Stimulated activated CD4-positive, alpha-beta T cell treated with anti-CD3 and anti-CD28 coated beads, Interleukin-4, amount 100 ng/mL, for 48 hours (primary cell): ENCODE results near the gene CDAN1.

Experiments used
- DNase-seq, 2 donors: peaks; one replicate each; pipeline ENCODE4 v3.0.0-alpha.2; 2020; ENCODE audit warnings: low read depth in 2 of 2

Gene CDAN1

DNA sequence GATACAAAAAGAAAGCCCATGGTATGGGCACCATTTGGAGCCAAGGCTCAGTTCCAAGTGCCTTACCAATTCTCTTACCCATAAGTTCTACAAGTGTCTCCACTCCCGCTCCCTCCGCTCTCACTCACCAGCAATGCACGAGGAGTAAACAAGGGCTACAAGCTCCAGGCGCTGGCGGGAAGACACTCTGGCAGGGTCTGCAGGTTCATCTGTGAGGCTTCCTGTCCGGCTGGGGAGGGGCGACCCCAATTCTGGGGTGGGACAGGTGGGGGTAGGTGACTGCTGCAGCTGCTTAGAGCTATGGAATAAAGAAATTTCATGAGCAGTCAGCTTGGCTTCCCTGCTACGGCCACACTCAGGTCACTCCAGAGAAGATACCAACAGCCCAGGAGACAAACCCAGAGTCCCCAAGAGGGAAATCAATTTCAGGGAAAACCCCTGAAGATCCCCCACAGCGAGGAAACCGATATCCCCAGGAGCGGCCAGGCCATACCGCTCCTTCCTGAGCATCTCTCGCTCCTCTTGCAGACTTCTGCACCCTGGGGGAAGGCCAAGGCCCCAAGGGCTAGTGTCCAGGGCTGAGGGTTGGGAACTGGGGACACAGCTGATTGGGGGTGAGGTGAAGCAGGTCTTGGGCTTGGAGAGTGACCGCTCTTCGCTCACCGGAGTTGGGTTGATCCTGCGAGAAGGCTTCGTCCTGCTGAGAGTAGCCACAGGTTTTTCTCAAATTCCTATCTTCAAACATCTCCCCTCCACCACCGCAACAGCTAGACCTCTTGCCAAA is 1.4 kb downstream of the CDAN1 start:
- DNase-seq, result no peak

DNA sequence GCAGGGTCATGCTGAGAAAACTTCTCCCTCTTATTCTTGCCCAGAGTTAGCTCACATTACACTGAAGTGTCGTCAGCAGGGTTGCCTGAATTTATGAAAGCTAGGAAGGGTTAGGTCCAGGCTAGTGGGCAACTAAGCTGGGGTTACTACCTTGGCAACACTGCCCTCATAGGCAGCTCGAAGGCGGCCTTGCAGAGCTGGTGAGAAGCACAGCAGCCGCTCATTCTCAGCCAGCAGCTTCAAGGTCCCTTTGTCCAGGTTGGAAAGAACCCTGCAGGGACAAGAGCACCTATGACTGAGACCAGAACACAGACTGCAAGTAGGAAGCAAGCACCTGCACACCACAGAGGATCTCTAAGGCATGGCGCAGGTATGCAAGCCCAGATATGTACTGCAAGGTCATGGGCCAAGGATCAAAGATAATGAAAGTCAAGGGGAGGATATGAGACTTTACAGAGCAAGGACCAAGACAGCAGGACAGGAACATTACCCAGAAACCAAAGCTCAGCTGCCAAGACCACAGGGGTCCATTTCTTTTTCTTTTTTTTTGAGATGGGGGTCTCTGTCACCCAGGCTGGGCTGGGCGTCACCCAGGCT is 2.8 kb downstream of the CDAN1 start:
- no peak for DNase-seq

DNA sequence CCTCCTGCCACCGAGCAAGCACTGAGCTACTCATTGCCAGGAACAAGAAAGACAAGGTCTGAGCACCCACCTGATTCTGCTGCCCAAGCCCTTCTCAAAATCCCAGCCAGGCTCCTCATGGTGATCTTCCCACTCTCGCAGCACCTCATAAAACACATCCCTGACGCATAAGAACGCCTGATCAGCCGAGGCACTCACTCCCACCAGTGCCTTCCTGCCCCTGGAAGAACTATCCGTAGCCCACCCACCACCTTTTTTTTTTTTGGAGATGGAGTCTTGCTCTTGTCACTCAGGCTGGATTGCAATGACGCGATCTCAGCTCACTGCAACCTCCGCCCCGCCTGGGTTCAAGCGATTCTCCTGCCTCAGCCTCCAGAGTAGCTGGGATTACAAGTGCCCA is 3.9 kb downstream of the CDAN1 start:
- no peak for DNase-seq

DNA sequence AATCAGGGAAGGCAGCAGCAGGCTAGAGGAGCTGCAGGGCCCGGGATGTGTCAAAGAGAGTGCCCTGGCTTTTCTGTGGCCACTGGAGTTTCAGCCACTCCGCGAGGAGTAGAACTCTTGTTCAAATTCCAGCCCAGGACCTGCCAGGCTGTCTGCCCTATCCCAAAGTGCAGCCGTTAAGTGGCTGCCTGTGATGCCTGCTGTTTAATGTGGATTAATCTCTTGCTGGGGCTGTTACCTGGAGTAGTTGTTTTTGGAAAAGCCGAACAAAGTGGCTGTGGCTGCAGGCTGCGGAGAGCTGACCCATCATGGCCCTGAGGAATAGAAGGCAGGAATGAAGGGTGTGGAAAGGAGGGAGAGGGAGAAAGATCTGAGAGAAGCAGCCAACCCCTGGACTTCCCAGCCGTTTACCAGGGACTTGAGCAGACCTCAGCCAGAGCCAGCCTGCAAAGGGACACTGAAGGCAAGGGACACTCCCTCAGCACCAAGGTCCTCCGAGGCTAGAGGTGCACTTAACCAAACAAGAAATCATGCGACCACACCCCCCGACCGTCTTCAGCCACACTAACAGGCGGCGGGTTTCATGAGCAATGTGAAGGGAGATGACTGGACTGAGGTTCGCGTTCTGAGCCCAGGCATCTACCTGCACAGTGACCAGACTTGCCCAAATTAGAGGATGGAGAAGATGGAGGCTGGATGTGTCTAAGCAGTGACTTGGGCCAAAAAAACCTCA is 4.7 kb downstream of the CDAN1 start:
- DNase-seq, result no peak

DNA sequence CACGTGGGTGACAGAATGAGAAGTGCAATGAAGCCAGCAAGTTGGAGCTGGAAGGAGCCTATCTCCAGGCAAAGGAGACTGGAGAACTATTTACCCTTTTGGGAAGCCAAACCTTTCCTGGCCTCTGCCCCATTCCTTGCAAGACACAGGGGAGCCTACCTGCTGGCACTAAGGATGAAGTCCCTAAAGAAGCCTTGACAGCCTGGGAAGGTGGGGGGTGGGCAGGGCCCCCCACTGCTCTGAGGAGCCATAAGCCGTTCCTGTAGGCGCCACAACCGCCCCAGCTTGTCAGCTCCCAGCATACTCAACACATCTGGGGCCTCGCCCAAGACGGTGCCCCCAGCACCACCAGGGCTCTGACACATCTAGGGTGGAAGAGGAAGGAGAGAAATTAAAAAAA is 5.5 kb downstream of the CDAN1 start:
- no peak for DNase-seq

DNA sequence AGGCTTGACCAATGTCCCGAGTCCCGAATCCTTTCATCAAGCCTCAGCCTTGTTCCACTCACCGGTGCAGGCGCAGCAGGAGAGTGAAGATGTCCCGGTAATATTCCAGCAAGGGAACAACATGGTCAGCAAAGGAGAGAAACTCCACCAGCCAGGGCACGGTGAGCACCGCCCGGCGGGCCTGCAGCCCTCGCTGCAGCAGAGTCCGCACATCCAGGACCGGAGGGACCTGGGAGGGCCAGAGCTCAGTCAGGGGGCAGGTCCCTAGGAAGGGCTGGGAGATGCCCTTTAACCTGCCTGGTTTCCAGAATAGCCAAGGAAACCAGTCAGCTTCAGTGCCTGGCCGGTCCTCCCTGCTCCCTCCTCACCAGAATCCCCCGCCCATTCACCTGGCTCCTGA is 6.4 kb downstream of the CDAN1 start:
- no peak for DNase-seq

DNA sequence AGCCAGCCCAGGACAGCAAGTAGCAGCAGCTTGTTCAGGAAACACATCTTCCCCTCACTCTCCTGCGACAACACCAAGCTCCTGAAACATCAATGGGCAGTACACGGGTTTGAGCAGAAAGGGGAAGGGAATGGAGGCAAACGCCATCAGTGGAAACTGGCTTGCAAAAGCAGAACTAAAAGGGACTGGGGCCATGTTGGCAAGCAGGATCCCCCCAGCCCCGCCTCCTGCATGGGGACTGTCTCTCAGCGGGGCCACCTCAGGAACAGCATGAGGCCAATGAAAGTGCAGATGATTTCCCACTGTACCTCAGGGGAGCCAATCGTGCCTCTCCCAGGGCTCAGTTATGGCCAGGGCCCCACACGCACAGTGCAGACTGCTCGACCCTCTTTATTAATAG is 6.8 kb downstream of the CDAN1 start:
- DNase-seq, result no peak

DNA sequence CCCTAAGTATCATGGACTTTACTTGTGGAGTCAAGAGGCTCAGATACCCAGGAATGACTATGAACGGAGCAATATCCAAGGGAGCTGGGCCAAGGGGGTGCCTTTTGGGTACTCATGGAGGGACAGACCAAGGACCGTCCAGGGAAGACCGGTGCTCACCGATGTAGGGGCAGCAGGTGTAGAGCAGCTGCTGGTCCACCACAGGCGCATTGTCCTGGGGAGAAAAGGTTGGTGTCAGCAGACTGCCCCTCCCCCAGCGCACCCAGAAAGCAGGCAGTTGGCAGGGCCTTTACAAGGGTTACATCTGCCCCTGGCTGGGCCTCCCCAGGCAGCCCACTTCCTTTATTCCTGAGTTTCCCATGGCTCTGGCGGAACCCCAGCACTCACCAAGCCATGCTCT is 7.5 kb downstream of the CDAN1 start:
- no peak for DNase-seq

DNA sequence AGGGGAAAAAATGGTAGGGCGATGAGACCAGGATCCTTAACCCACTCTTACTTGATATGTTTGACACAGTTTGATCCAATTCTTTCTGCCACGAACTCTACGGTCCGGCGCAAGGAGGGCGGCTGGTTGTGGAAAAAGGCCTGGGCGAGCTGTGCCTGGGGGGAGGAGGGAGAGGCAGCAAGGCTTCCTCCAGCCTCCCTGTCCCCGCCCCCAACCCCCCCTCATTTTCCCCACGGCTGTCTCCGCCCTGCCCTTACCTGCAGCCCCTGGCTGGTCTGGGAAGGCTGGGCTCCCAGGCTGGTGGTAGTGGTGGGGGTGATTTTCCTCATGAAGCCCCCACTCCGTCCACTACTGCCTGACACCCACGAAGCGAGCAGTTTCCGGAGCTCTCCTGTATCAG is 8.0 kb downstream of the CDAN1 start:
- no peak for DNase-seq

DNA sequence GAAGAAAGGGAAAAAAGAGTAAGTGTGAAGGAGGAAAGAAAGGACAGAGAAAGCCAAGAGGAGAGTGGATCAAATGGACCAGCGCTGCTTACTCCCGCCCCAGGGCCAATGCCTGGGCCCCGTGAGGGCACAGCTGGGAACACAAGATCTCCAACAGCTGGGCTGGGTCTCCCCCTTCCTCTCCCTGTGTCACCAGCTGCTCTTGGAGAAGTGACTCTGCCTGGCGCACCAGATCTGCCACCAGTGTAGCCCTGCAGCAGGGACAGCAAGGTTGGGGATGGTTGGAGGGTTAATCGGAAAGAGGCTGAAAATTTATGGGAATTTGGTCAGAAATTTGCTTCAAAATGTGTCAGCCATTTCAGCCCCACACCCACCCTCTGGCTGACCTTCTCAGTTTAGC is 8.4 kb downstream of the CDAN1 start:
- no peak for DNase-seq

DNA sequence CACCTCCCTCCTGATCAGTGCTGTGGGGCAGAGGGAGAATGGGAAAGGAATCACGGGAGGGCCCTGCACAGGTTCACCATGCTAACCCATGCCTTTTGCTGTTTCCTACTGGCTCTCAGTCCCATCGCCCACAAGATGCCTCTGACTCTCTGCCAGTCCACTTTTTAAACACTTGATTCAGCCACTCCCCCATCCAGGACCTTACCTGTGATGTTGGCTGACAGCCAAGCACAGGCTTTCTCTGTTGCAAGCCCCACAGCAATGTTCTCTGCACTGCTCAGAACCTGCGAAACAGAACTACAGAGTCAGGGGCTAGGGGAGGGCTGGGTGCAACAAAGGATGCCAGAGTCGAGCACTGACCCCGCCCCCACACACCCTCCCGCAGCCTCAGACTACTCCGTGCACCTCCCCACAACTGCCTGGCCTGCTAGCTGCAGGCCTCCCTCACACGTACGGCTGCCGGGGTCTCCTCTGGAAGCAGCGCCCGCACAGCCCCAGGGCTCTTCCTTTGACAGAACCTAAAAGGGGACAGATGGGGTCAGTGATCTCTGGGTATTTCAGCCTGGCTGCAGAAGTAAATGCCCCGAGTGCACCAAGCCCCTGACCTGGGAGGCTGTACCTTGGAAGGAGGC is 9.1 kb downstream of the CDAN1 start:
- no peak for DNase-seq

DNA sequence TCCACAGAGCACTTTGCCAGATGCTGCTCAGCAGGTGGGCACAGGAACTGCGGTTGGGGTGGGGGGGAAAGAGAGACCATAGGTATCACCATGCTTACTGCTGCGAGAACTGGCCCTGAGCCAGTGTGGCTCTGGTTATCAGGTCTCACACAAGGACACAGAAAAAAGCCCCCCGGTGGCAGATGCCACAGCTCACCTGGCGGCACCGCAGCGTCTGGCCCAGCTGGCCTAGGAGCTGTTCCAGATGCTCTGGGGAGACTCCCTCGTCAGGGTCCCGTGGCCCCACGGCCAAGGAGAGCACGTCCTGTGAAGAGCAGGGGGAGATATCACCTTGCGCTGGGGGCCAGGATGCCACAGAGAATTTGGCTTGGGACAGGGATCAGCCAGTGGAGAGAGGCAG is 10.8 kb downstream of the CDAN1 start:
- DNase-seq, result no peak

DNA sequence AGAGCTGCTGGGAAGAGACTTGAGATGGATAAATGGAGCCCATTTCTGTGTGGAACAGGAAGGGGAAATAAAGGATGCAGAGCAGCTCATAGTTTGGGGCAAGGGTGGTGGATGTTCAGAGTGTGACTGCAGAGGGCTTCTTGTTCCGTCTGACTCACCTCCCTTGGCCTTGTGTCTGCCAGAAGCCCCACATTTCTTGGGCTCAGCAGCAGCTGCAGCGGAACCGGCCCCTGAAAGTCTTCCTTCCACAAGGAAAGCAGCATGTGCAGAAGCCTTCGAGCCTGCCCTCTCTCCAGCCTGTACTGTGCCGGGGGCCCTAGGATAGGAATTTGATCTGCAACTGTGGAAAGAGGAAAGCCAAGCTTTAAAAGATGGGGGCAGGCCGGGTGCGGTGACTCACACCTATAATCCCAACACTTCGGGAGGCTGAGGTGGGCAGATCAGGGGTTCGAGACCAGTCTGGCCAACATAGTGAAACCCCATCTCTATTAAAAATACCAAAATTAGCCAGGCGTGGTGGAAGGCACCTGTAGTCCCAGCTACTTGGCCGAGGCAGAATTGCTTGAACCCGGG is 11.5 kb downstream of the CDAN1 start:
- no peak for DNase-seq

DNA sequence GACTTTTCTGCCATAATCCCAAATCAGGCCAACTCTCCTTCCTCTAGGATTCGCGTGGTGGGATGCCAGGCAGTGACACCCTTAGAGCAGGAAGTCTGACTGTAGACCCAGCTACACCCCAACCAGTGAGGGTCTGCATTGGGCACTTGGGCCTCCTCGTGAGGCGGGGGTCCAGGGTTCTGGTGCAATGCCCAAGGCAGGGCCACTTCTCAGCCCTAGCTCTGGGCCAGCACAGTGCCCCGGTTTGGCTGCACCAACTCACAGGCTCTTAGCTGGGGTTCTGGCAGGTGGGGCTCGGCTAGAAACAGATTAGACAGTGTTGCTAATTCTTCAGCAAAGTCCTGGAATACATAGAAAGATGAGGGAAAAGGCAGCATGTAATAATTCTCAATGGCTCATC is 12.7 kb downstream of the CDAN1 start:
- DNase-seq, result no peak

DNA sequence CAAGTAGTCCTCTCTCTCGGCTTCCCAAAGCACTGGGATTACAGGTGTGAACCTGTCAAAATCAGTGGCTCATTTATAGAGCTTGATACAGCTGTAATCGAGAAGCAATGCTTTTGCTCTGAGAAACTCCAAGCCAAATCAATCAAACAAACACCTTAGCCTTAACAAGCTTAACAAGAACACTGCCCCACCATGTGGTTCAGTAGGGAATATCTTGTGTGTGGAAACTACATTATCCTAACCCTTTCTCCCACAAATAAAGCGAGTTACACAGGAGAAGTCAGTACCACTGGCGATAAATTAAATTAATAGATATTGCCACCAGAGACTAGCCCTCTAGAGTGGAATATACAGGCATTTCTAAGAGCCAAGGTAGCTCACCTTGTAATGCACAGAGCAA is 13.9 kb downstream of the CDAN1 start:
- DNase-seq, result no peak

DNA sequence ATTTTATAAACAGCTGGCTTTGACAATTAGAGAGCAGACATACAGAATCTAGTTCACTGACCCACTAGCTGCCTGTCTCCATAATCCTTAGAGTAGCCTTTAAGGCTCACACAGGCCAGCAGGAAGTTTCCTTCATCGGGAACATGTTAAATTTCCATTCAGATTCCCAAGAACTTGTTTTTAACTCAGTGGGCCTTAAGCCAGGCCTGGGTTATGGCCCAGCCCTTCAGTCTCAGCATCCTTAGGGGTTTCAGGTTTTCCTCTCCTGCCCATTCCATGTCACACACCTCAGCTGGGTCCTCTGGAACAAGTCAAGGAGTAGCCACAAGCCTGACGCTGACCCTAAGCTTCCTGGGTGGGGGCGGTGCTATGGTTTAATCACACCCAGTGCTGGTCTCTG is 15.0 kb downstream of the CDAN1 start:
- no peak for DNase-seq

DNA sequence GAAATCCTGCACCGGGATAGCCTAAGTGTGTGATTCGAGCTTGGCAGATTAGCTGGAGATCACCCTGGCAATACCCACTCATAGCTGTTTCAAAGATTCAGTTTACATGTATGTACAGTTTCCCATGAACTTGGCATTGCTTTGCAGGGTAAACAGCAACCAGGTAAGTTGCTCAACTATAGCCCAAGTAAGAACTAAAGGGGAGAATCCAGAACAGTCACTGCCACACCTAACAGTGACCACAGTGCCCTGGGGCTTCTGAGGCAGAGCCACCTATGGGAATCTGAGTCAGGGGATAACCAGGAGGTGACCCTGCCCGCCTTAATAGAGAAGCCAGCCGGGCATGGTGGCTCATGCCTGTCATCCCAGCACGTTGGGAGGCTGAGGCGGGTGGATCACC is 15.9 kb downstream of the CDAN1 start:
- no peak for DNase-seq

DNA sequence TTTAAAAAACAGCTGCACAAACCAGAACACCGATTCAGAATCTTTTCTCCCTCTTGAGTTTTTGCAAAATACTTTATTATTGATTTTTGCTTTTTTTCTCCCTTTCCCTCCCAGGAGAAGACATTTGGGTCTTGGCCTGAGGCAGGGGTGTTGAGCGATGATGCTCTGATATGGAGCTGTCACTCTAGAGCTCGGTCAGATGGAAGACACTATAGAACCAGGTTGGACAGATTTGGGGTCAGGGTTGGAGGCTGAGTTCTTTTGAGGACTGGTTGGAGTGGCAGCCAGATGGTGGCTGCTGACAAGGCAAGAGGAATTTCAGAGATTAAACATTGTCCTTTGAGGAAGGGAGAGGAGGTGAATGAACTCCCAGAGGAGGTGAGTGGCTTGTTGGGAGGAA is 16.9 kb downstream of the CDAN1 start:
- no peak for DNase-seq

DNA sequence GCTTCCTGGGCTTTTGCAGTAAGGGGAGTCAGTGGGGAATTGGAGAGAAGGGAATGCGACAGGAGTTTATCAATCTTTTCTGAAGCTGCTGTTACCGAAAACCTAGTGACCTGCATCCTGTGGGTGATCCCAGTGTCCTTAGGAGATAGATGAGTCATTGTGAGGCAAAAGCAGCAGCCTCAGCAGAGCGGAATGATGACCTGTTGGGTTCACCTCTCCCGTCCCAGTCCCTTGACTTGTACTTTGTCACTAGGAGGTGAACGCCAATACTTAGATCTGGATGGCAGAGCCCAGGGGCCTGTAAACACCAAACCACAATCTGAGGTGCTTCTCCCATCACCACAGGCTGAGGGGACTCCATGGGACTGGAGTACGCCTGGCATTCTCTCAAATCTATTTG is 17.9 kb downstream of the CDAN1 start:
- no peak for DNase-seq

DNA sequence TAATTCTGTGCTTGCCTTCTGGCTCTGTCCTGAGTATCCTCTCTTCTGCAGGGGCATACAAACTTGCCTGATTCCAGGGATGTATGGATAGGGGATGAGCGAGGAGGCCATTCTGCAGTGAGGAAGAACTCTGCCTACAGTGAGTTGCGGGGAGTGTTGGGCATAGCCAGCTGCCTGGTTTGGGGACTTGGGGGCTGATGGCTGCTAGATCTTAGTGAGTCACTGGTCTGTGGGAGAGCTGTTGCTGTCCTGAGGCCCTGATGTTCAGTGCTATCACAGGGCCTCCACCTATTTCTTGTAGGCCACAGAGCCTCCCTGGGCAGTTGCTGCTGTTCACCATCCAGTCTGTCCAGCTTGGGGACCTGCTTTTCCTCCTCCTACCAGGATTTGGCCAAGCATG is 20.3 kb downstream of the CDAN1 start:
- DNase-seq, result no peak

DNA sequence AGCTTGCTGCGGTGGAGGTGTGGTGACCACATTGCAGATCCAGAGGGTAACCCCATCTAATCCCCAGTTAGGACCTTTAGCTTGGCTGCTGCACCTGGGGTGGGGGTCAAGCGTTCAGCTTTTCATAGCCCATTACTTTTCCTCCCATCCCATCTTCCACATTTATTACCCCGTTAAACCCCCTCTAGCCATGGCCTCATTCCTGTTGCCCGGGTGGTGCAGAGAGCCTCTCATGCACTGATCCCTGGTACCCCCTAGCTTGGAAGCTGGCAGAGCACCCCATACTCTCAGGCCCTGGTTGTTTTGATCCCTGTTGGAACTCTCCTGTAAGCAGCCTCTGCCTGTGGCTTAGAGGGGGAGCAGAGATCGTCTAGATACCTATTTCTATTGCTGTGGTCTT is 20.8 kb downstream of the CDAN1 start:
- no peak for DNase-seq

DNA sequence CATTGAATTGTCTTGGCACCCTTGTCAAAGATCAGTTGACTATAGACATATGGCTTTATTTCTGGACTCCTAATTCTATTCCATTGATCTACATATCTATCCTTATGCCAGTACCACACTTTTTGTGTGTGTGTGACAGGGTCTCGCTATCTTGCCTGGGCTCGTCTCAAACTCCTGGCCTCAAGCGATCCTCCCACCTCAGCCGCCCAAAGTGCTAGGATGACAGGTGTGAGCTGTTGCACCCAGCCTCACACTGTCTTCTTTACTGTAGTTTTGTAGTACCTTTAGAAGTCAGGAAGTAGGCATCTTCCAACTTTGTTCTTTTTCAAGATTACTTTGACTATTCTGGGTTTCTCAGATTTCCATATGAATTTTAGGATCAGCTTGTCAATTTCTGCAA is 24.3 kb downstream of the CDAN1 start:
- DNase-seq, result no peak
